GM12878 (cell line): ENCODE measurements around the gene CHRM1. TPM values are rescaled to one million over a fixed set of nuclear protein-coding genes. Genes with fewer than 3 reads are reported as not detected.

ENCODE experiments used
- ATAC-seq: fragments of 200-7000 bp; cut with Tn5 transposase; 3 replicates; pipeline ENCODE4 v1.9.1; 2020; ENCODE audit warnings: mild to moderate bottlenecking, moderate library complexity
- BruUV-seq: library from RNA; stranded (reverse); fragments of 400-500 nt; replicated peaks from 2 replicates; lab custom pipeline; 2021; lab: Mats Ljungman, UMichigan
- CTCF ChIA-PET: fragments of 300-600 bp; sonication (Branson Sonifier 250); formaldehyde crosslinking; extraction: SDS; loops from one replicate; lab custom pipeline; 2021; ENCODE audit warnings: inconsistent platforms; lab: Yijun Ruan, JAX
- POLR2A ChIA-PET: fragments of 350-600 bp; formaldehyde crosslinking; extraction: SDS; loops from one replicate; lab custom pipeline; 2021; ENCODE audit warnings: inconsistent platforms; lab: Charles Lee
- RAD21 ChIA-PET: fragments of 300-600 bp; sonication (Branson Sonifier 250); formaldehyde crosslinking; loops from one replicate; lab custom pipeline; 2023; ENCODE audit warnings: antibody characterized with exemption; ENCODE audit not compliant: unreplicated experiment; lab: Charles Lee
- SMC1A ChIA-PET: fragments of 300-600 bp; sonication (Branson Sonifier 250); formaldehyde crosslinking; loops from one replicate; lab custom pipeline; 2023; ENCODE audit not compliant: unreplicated experiment, uncharacterized antibody; lab: Charles Lee
- DNase-seq: peaks from one replicate; pipeline ENCODE4 v3.0.0-alpha.2; 2011; ENCODE audit warnings: low read depth, low spot score
- FAIRE-seq: peaks from 3 replicates; lab custom pipeline; 2011; peaks lifted over from hg19 to GRCh38; lab: Jason Lieb, UNC
- H2AFZ ChIP-seq: 2 replicates; pipeline ENCODE4 v1.6.0; 2011; ENCODE audit warnings: low read depth, low read length, control low read depth; ENCODE audit not compliant: control insufficient read depth
- H3K27ac ChIP-seq: 2 replicates; pipeline ENCODE4 v1.5.1; 2011; ENCODE audit warnings: control low read depth; ENCODE audit not compliant: control insufficient read depth, insufficient read depth
- H3K27me3 ChIP-seq, 2 experiments: replicated peaks in 1 of 2; 2 replicates each; pipeline versions ENCODE4 v1.6.0 to v1.6.1; 2011; ENCODE audit warnings: low read length in 1 of 2; ENCODE audit not compliant: control insufficient read depth in 2 of 2, insufficient read depth in 2 of 2
- H3K36me3 ChIP-seq, 2 experiments: 2 replicates each; pipeline ENCODE4 v1.5.1; 2011; ENCODE audit warnings: low read length in 1 of 2; ENCODE audit not compliant: control insufficient read depth in 2 of 2, insufficient read depth in 2 of 2
- H3K4me1 ChIP-seq: 2 replicates; pipeline ENCODE4 v1.6.1; 2011; ENCODE audit warnings: mild to moderate bottlenecking, low read length, moderate library complexity, mixed read lengths; ENCODE audit not compliant: control insufficient read depth, insufficient read depth
- H3K4me2 ChIP-seq: 2 replicates; pipeline ENCODE4 v1.6.0; 2011; ENCODE audit warnings: control low read depth; ENCODE audit not compliant: control insufficient read depth, insufficient read depth
- H3K4me3 ChIP-seq: fragments of 200-600 bp; sonication (generic); 2 replicates; pipeline ENCODE4 v1.5.1; 2016
- H3K79me2 ChIP-seq: 2 replicates; pipeline ENCODE4 v1.6.0; 2011; ENCODE audit warnings: low read length; ENCODE audit not compliant: control insufficient read depth, insufficient read depth
- H3K9ac ChIP-seq: 2 replicates; pipeline ENCODE4 v1.8.0; 2011; ENCODE audit warnings: low read length, control low read depth, mixed read lengths; ENCODE audit not compliant: control insufficient read depth, insufficient read depth
- H3K9me3 ChIP-seq: replicated peaks from 3 replicates; pipeline ENCODE4 v1.5.1; 2011; ENCODE audit warnings: mild to moderate bottlenecking, low read length; ENCODE audit not compliant: control insufficient read depth, insufficient read depth
- H4K20me1 ChIP-seq: 2 replicates; pipeline ENCODE4 v1.6.0; 2011; ENCODE audit not compliant: control insufficient read depth, insufficient read depth
- CREB1 ChIP-seq: IDR thresholded peaks from 2 replicates; pipeline ENCODE4 v1.6.1; 2012; ENCODE audit warnings: low read depth, mild to moderate bottlenecking, inconsistent platforms
- EGR1 ChIP-seq, 2 experiments: IDR thresholded peaks; 1 replicate in 1 of 2; 2 replicates in 1 of 2; pipeline ENCODE4 v1.6.1; 2011 to 2012; ENCODE audit warnings: low read depth in 2 of 2, low read length in 2 of 2, borderline replicate concordance in 1 of 2, mild to moderate bottlenecking in 1 of 2, moderate library complexity in 1 of 2
- ELK1 ChIP-seq: IDR thresholded peaks from 2 replicates; pipeline ENCODE4 v1.6.1; 2012; ENCODE audit warnings: low read depth, low read length, improper control_type of control experiment
- FOXK2 ChIP-seq: fragments of 450-650 bp; IDR thresholded peaks from 2 replicates; pipeline ENCODE4 v1.6.1; 2017; ENCODE audit warnings: mild to moderate bottlenecking, moderate library complexity
- HDAC2 ChIP-seq: fragments of 200-600 bp; sonication (generic); IDR thresholded peaks from 2 replicates; pipeline ENCODE4 v1.6.1; 2017
- HDAC6 ChIP-seq: fragments of 200-600 bp; sonication (generic); IDR thresholded peaks from one replicate; pipeline ENCODE4 v1.8.0; 2017; ENCODE audit warnings: antibody characterized with exemption; ENCODE audit not compliant: unreplicated experiment
- IRF3 ChIP-seq: fragments of 450-650 bp; IDR thresholded peaks from 2 replicates; pipeline ENCODE4 v1.6.1; 2014; ENCODE audit warnings: mild to moderate bottlenecking
- KDM1A ChIP-seq: fragments of 200-600 bp; sonication (generic); IDR thresholded peaks from 2 replicates; pipeline ENCODE4 v1.6.1; 2016; ENCODE audit warnings: borderline replicate concordance
- MAX ChIP-seq: IDR thresholded peaks from 2 replicates; pipeline ENCODE4 v1.6.1; 2012; ENCODE audit warnings: low read depth, low read length, improper control_type of control experiment
- NRF1 ChIP-seq: conservative IDR thresholded peaks from 2 replicates; pipeline ENCODE4 v1.6.1; 2011; ENCODE audit warnings: mild to moderate bottlenecking, low read depth, low read length, improper control_type of control experiment
- POLR2A ChIP-seq: IDR thresholded peaks from 2 replicates; pipeline ENCODE4 v1.6.1; 2011; ENCODE audit warnings: low read depth, mild to moderate bottlenecking, low read length
- RAD21 ChIP-seq: IDR thresholded peaks from 2 replicates; pipeline ENCODE4 v1.6.1; 2011; ENCODE audit warnings: mild to moderate bottlenecking, low read depth, low read length, moderate library complexity; ENCODE audit not compliant: insufficient read depth
- TCF12 ChIP-seq: IDR thresholded peaks from 2 replicates; pipeline ENCODE4 v1.6.1; 2011; ENCODE audit warnings: low read depth, mild to moderate bottlenecking, low read length
- whole genome bisulfite sequencing: methylation state at CpG from one replicate; pipeline ENCODE4 v1.1.6; 2016; ENCODE audit warnings: low lambda C conversion rate; ENCODE audit not compliant: insufficient replicate concordance, insufficient coverage; ENCODE audit errors: missing lambda C conversion rate; 5-methylcytosine and 5-hydroxymethylcytosine counted together
- in situ Hi-C: fragments of 300-500 bp; cut with MboI; formaldehyde crosslinking; loops from 9 replicates; pipeline ENCODE4 v1.14.3; 2018; ENCODE audit warnings: mixed read lengths
- intact Hi-C: fragments of 100-400 bp; cut with micrococcal nuclease; formaldehyde crosslinking; loops from one replicate; pipeline ENCODE4 v1.14.2; 2022; ENCODE audit not compliant: unreplicated experiment
- polyA plus RNA-seq, 11 experiments: library from polyadenylated mRNA; depleted of rRNA in 4 of 11; unstranded in 6 of 11; stranded (reverse) in 5 of 11; fragments of >200 nt; fragmentation: Nextera tagmentation in 4 of 11; fragmentation: Illumina TruSeq in 1 of 11; extraction: Ambion mirVana in 4 of 11; extraction: Trizol in 1 of 11; gene quantifications; 1 replicate in 1 of 11; 2 replicates in 10 of 11; pipeline versions ENCODE4 v1.2.1 to v1.2.3, GENCODE V29; 2011 to 2016; ENCODE audit warnings: inconsistent platforms in 2 of 11, missing spikeins in 2 of 11, low read depth in 1 of 11
- total RNA-seq, 4 experiments: library from RNA; depleted of rRNA in 3 of 4; stranded (reverse); fragments of >200 nt in 3 of 4; fragmentation: Illumina TruSeq in 1 of 4; extraction: Trizol in 1 of 4; gene quantifications; 2 replicates each; pipeline versions ENCODE4 v1.2.1 to v1.2.3, GENCODE V29; 2013 to 2021

CHRM1 gene
- total and polyA plus RNA-seq, 10 of the 15 experiments (the other 5 are each of a cell fraction or from before 2014, with no cell fraction given): not detected

GRCh38 chr11:62917906-62918502 lies 3.2 kb downstream of the CHRM1 start:
- intact Hi-C loops: no loop called here
- FAIRE-seq: no peak

More at GRCh38 chr11:62917906-62918502, 3.2 kb downstream of the CHRM1 start:
- Histone ChIP-seq H3K4me2 (no peak overlapping the region), H3K9me3 (no peaks in the 10 kb centered on the region), H2AFZ (no peak overlapping the region), H4K20me1 (no peaks in the 10 kb centered on the region), H3K27ac (no peak overlapping the region), H3K27me3 (peaks cover 0 to 2% of the 10 kb centered on the region in 2 experiments; a peak in 2 of 4 replicates), H3K4me1 (peaks cover 3% of the 10 kb centered on the region; the same call in 1 of the 2 replicates), H3K79me2 (no peaks in the 10 kb centered on the region), H3K4me3 (no peak overlapping the region), H3K36me3 (no peaks in the 10 kb centered on the region), H3K9ac (no peak overlapping the region)
- ATAC-seq (no peak), DNase-seq (no peak)
- 45% methylated on average over 11 of the region's 11 CpGs for WGBS
- POLR2A ChIA-PET: no interaction called here
- in situ Hi-C loops: no loop called here
- TF ChIP-seq POLR2A (no peak), HDAC2 (no peak), MAX (no peak), NRF1 (no peak), CREB1 (no peak), EGR1 (IDR thresholded peaks at IDR 0.05; ENCODE audit: borderline replicate concordance in 1 of 2, low read depth in 2 of 2, low read length in 2 of 2) (no peak), ELK1 (no peak), HDAC6 (no peak), KDM1A (no peak), IRF3 (no peak), TCF12 (no peak), RAD21 (no peak), FOXK2 (no peak)
- CTCF ChIA-PET: interaction anchor here (0.5 to 2.4 kb wide), 4 partner anchors 9 to 105 kb away, joined by 3 to 12 read pairs (median 6); no protein-coding TSS in a partner anchor
- RAD21 ChIA-PET: interaction anchor here (1.0 kb wide), 1 partner anchor 104 kb away, joined by 3 read pairs; no protein-coding TSS in a partner anchor
- BruUV-seq: no TSS peak
- SMC1A ChIA-PET: interaction anchor here (1.0 kb wide), 1 partner anchor 15 kb away, joined by 4 read pairs; no protein-coding TSS in a partner anchor
